SK-N-MC (cell line): ENCODE data around the gene PRR15L.

ENCODE experiments used
- EZH2 ChIP-seq: fragments of 200-600 bp; sonication (generic); IDR thresholded peaks from one replicate; pipeline ENCODE4 v1.6.1; 2017; ENCODE audit warnings: antibody characterized with exemption
- FOXP2 ChIP-seq: optimal IDR thresholded peaks from 2 replicates; pipeline ENCODE3; 2011; ENCODE audit warnings: mild to moderate bottlenecking, moderate library complexity; ENCODE audit not compliant: insufficient read depth; ENCODE audit errors: extremely low read length, control extremely low read depth
- POLR2AphosphoS5 ChIP-seq: IDR thresholded peaks from 2 replicates; pipeline ENCODE4 v1.6.1; 2012; ENCODE audit warnings: mild to moderate bottlenecking, low read depth, low read length, borderline replicate concordance

- no peak for TF ChIP-seq EZH2
- TF ChIP-seq POLR2AphosphoS5: no peak
- TF ChIP-seq FOXP2: no peak
Measured at GRCh38 chr17:47969930-47970724, 12.4 kb upstream of the PRR15L start.
